ENCODE measurements around the gene ESRRA. TPM values are rescaled to one million over a fixed set of nuclear protein-coding genes. Genes with fewer than 3 reads are reported as not detected.

Gene ESRRA
- total RNA-seq, 3 donors from 2014 or later (not counting 1 experiment from before 2014, with no cell fraction given), result 47.1 to 51.3 (median 50.0) TPM

DNA sequence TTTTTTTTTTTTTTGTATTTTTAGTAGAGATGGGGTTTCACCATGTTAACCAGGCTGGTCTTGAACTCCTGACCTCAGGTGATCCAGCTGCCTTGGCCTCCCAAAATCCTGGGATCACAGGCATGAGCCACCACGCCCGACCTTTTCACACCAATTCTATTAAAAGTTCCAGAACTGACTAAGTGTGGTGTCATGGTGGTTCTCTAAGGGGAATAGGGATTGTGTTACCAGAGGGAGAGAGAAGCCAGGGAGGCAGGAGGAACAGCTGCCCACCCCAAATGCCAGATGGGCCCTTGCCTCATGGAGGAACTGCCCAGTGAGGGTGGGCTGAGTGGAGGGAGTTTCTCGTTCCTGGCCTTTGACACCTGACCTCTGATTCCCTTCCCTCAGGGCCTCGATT is 59.6 kb downstream of the ESRRA start:
- Histone ChIP-seq H3K27ac (ENCODE audit: low read length) (no peak overlapping the region), H3K9me3 (ENCODE audit: control insufficient read depth, insufficient read depth, low read length) (no peaks in the 10 kb centered on the region), H3K4me1 (ENCODE audit: control insufficient read depth, insufficient read depth, low read length) (peaks cover 14% of the 10 kb centered on the region), H3K36me3 (ENCODE audit: control insufficient read depth, insufficient read depth, low read length) (peaks cover 56% of the 10 kb centered on the region), H3K27me3 (ENCODE audit: control insufficient read depth, insufficient read depth, low read length) (no peaks in the 10 kb centered on the region), H3K4me3 (ENCODE audit: low read length) (no peak overlapping the region)
- 86% methylated on average over 2 of the region's 4 CpGs for WGBS (ENCODE audit: insufficient coverage)
- peaks cover 4 to 12% of the 10 kb centered on the region in 2 donors for H3K4me1 Mint-ChIP-seq
- H3K36me3 Mint-ChIP-seq, result peaks cover 7% of the 10 kb centered on the region
- no peak overlapping the region for H3K27ac Mint-ChIP-seq
- intact Hi-C loops (cut with micrococcal nuclease), result no loop called here
- TF ChIP-seq, protein P1, sequence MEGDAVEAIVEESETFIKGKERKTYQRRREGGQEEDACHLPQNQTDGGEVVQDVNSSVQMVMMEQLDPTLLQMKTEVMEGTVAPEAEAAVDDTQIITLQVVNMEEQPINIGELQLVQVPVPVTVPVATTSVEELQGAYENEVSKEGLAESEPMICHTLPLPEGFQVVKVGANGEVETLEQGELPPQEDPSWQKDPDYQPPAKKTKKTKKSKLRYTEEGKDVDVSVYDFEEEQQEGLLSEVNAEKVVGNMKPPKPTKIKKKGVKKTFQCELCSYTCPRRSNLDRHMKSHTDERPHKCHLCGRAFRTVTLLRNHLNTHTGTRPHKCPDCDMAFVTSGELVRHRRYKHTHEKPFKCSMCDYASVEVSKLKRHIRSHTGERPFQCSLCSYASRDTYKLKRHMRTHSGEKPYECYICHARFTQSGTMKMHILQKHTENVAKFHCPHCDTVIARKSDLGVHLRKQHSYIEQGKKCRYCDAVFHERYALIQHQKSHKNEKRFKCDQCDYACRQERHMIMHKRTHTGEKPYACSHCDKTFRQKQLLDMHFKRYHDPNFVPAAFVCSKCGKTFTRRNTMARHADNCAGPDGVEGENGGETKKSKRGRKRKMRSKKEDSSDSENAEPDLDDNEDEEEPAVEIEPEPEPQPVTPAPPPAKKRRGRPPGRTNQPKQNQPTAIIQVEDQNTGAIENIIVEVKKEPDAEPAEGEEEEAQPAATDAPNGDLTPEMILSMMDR (IDR thresholded peaks at IDR 0.05), result no peak
- H3K27me3 Mint-ChIP-seq (ENCODE audit: low read depth in 2 of 2), result no peaks in the 10 kb centered on the region
- H3K9me3 Mint-ChIP-seq, result no peaks in the 10 kb centered on the region
- ATAC-seq (no peak), DNase-seq (no peak)
- no peak overlapping the region for H3K4me3 Mint-ChIP-seq

Other genes starting within 250 kb of the ESRRA start
- 1 to 10 TPM in 2 of 3 donors, under 1 TPM in 1; 0.73 to 3.3 (median 1.8) TPM for gene MACROD1, start 139.4 kb upstream of the ESRRA start, total RNA-seq
- 100 to 1,000 TPM in 1 of 3 donors, 10 to 100 TPM in 2; 80.9 to 110 (median 85.1) TPM for gene STIP1, start 119.4 kb upstream of the ESRRA start, total RNA-seq
- 100 to 1,000 TPM; 194 to 202 (median 196) TPM for gene FERMT3, start 98.8 kb upstream of the ESRRA start, total RNA-seq
- gene TRPT1, start 79.3 kb upstream of the ESRRA start, total RNA-seq, result 10 to 100 TPM; 22.7 to 30.8 (median 28.5) TPM
- gene NUDT22, start 79.2 kb upstream of the ESRRA start, total RNA-seq, result 10 to 100 TPM; 59.1 to 79.1 (median 74.8) TPM
- 10 to 100 TPM; 45.0 to 47.0 (median 46.6) TPM for gene DNAJC4, start 75.0 kb upstream of the ESRRA start, total RNA-seq
- 10 to 100 TPM; 30.7 to 38.7 (median 37.3) TPM for gene VEGFB, start 70.9 kb upstream of the ESRRA start, total RNA-seq
- gene FKBP2, start 64.4 kb upstream of the ESRRA start, total RNA-seq, result 10 to 100 TPM; 26.4 to 39.3 (median 30.3) TPM
- gene PPP1R14B, start 58.6 kb upstream of the ESRRA start, total RNA-seq, result 10 to 100 TPM; 16.9 to 21.3 (median 21.0) TPM
- gene PLCB3, start 54.0 kb upstream of the ESRRA start, total RNA-seq, result 1 to 10 TPM; 5.4 to 7.6 (median 5.5) TPM
- 10 to 100 TPM; 30.6 to 35.8 (median 31.6) TPM for gene BAD, start 20.9 kb upstream of the ESRRA start, total RNA-seq
- 10 to 100 TPM; 29.1 to 61.3 (median 34.4) TPM for gene GPR137, start 19.7 kb upstream of the ESRRA start, total RNA-seq
- under 1 TPM in 2 of 3 donors, not detected in 1; 0.30 to 0.86 TPM for gene KCNK4, start 14.2 kb upstream of the ESRRA start, total RNA-seq
- gene CATSPERZ, start 5.2 kb upstream of the ESRRA start, total RNA-seq, result under 1 TPM in 2 of 3 donors, not detected in 1; 0.80 to 0.90 TPM
- 100 to 1,000 TPM in 2 of 3 donors, 10 to 100 TPM in 1; 98.4 to 106 (median 105) TPM for gene TRMT112, start 12.0 kb downstream of the ESRRA start, total RNA-seq
- gene PRDX5, start 12.6 kb downstream of the ESRRA start, total RNA-seq, result 100 to 1,000 TPM in 1 of 3 donors, 10 to 100 TPM in 2; 85.9 to 104 (median 88.8) TPM
- 100 to 1,000 TPM; 262 to 276 (median 272) TPM for gene CCDC88B, start 34.7 kb downstream of the ESRRA start, total RNA-seq
- gene RPS6KA4, start 53.6 kb downstream of the ESRRA start, total RNA-seq, result 10 to 100 TPM; 27.6 to 36.0 (median 34.4) TPM